SU-DHL-6 (cell line): ENCODE data around the gene REXO4.

Source experiments
- H2AFZ ChIP-seq: fragments of 200-600 bp; sonication (generic); 2 replicates; pipeline ENCODE4 v1.6.1; 2014; ENCODE audit warnings: low read depth, mild to moderate bottlenecking, moderate library complexity, mixed read lengths, antibody characterized with exemption, low read length; ENCODE audit not compliant: severe bottlenecking
- H3F3A ChIP-seq: fragments of 200-600 bp; shearing (Covaris generic); 2 replicates; pipeline ENCODE4 v1.6.0; 2016; ENCODE audit warnings: antibody characterized with exemption, mild to moderate bottlenecking; ENCODE audit not compliant: insufficient read depth
- H3K27ac ChIP-seq: fragments of 200-600 bp; sonication (generic); 2 replicates; pipeline ENCODE4 v1.5.1; 2016; ENCODE audit warnings: low read depth, mild to moderate bottlenecking, low read length, moderate library complexity, mixed read lengths
- H3K27me3 ChIP-seq: fragments of 200-600 bp; sonication (generic), shearing (Covaris generic); 2 replicates; pipeline ENCODE4 v1.6.0; 2014; ENCODE audit warnings: mild to moderate bottlenecking, low read length
- H3K36me3 ChIP-seq: fragments of 200-600 bp; sonication (generic); 2 replicates; pipeline ENCODE4 v1.6.1; 2014; ENCODE audit warnings: mild to moderate bottlenecking, low read length, mixed read lengths
- H3K4me2 ChIP-seq: fragments of 300-600, 200-600 bp; shearing (Covaris generic), sonication (generic); 2 replicates; pipeline ENCODE4 v1.6.0; 2014; ENCODE audit warnings: low read length, low read depth, mild to moderate bottlenecking; ENCODE audit not compliant: poor library complexity, severe bottlenecking
- H3K4me3 ChIP-seq: fragments of 200-600 bp; sonication (generic); 2 replicates; pipeline ENCODE4 v1.5.1; 2014; ENCODE audit warnings: antibody characterized with exemption, low read length, mild to moderate bottlenecking, mixed read lengths; ENCODE audit not compliant: insufficient read depth, poor library complexity, severe bottlenecking
- H3K79me2 ChIP-seq: fragments of 200-600 bp; sonication (generic); 2 replicates; pipeline ENCODE4 v1.6.1; 2014; ENCODE audit warnings: mild to moderate bottlenecking, low read length, moderate library complexity; ENCODE audit not compliant: insufficient read depth
- H3K9ac ChIP-seq: fragments of 200-600 bp; sonication (generic); 2 replicates; pipeline ENCODE4 v1.7.0; 2014; ENCODE audit warnings: mild to moderate bottlenecking, low read length
- H3K9me2 ChIP-seq: fragments of 200-600 bp; sonication (generic); replicated peaks from 2 replicates; pipeline ENCODE4 v1.6.1; 2014; ENCODE audit warnings: low read length; ENCODE audit not compliant: insufficient read depth
- H3K9me3 ChIP-seq: fragments of 200-600 bp; sonication (generic); 2 replicates; pipeline ENCODE4 v1.6.1; 2014; ENCODE audit warnings: low read length, mixed read lengths; ENCODE audit not compliant: insufficient read depth
- H4K20me1 ChIP-seq: fragments of 200-600 bp; sonication (generic); 2 replicates; pipeline ENCODE4 v1.6.1; 2014; ENCODE audit warnings: low read depth, mild to moderate bottlenecking, antibody characterized with exemption, low read length, moderate library complexity, mixed read lengths
- CTCF ChIP-seq: fragments of 200-600 bp; sonication (generic); IDR thresholded peaks from one replicate; pipeline ENCODE4 v1.5.1; 2017; ENCODE audit warnings: antibody characterized with exemption, mild to moderate bottlenecking, low read length, moderate library complexity; ENCODE audit not compliant: insufficient read depth, poor library complexity, severe bottlenecking
- EZH2phosphoT487 ChIP-seq: fragments of 200-600 bp; sonication (generic), shearing (Covaris generic); conservative IDR thresholded peaks from 2 replicates; pipeline ENCODE4 v1.6.1; 2018; ENCODE audit warnings: mild to moderate bottlenecking, antibody characterized with exemption, low read length, moderate library complexity, mixed read lengths

The REXO4 gene

GRCh38 chr9:133433351-133433843 is 15.6 kb upstream of the REXO4 start:
- no peaks in the 10 kb centered on the region for H3K36me3 ChIP-seq
- no peak overlapping the region for H3K4me2 ChIP-seq
- TF ChIP-seq EZH2phosphoT487 (no peak), CTCF (no peak)
- no peak overlapping the region for H3K27ac ChIP-seq
- no peaks in the 10 kb centered on the region for H4K20me1 ChIP-seq
- H3K27me3 ChIP-seq = no peaks in the 10 kb centered on the region
- H2AFZ ChIP-seq = no peak overlapping the region
- H3K9me2 ChIP-seq = no peaks in the 10 kb centered on the region
- no peak overlapping the region for H3K4me3 ChIP-seq
- H3K79me2 ChIP-seq = no peaks in the 10 kb centered on the region
- H3K9ac ChIP-seq = no peak overlapping the region
- H3K9me3 ChIP-seq = no peaks in the 10 kb centered on the region
- no peaks in the 10 kb centered on the region for H3F3A ChIP-seq

- Histone ChIP-seq H2AFZ (no peak overlapping the region), H3K4me3 (no peak overlapping the region), H3F3A (no peaks in the 10 kb centered on the region)
Measured at GRCh38 chr9:133430244-133430643, 12.4 kb upstream of the REXO4 start.

GRCh38 chr9:133429641-133430161 is 11.9 kb upstream of the REXO4 start:
- no peaks in the 10 kb centered on the region for H3K9me3 ChIP-seq

More at GRCh38 chr9:133430244-133430643, 12.4 kb upstream of the REXO4 start:
- TF ChIP-seq EZH2phosphoT487 (no peak), CTCF (no peak)
- no peaks in the 10 kb centered on the region for H3K9me3 ChIP-seq
- H3K27ac ChIP-seq = no peak overlapping the region
- no peaks in the 10 kb centered on the region for H3K79me2 ChIP-seq
- no peaks in the 10 kb centered on the region for H3K9me2 ChIP-seq
- no peaks in the 10 kb centered on the region for H3K36me3 ChIP-seq
- H3K9ac ChIP-seq = no peak overlapping the region
- no peaks in the 10 kb centered on the region for H4K20me1 ChIP-seq
- H3K4me2 ChIP-seq = no peak overlapping the region
- H3K27me3 ChIP-seq = no peaks in the 10 kb centered on the region

More at GRCh38 chr9:133429641-133430161, 11.9 kb upstream of the REXO4 start:
- H3K36me3 ChIP-seq = no peaks in the 10 kb centered on the region
- H4K20me1 ChIP-seq = no peaks in the 10 kb centered on the region
- no peak overlapping the region for H2AFZ ChIP-seq
- H3K27me3 ChIP-seq = no peaks in the 10 kb centered on the region
- TF ChIP-seq EZH2phosphoT487 (no peak), CTCF (no peak)
- no peak overlapping the region for H3K4me3 ChIP-seq
- no peak overlapping the region for H3K27ac ChIP-seq
- H3K9ac ChIP-seq = no peak overlapping the region
- no peaks in the 10 kb centered on the region for H3F3A ChIP-seq
- H3K4me2 ChIP-seq = no peak overlapping the region
- no peaks in the 10 kb centered on the region for H3K9me2 ChIP-seq
- no peaks in the 10 kb centered on the region for H3K79me2 ChIP-seq
